Fibroblast of peridontal ligament (primary cell): Measurements from ENCODE around the gene TAAR5.
"Not testable (repeated sequence)": the region's sequence is repeated elsewhere in the genome, so short reads cannot be mapped to it uniquely, and the experiment has no call there.

ENCODE experiments used
- DNase-seq: peaks from one replicate; pipeline ENCODE4 v3.0.0-alpha.2; 2010; ENCODE audit errors: extremely low read depth

The TAAR5 gene

GRCh38 chr6:132570221-132570777 lies 19.2 kb downstream of the TAAR5 start, which contains the start of gene TAAR6:
Gene TAAR6, plus strand, starts transcription at chr6:132570322. Its CDS starts 0 bp downstream, at chr6:132570322.
- DNase-seq = no peak

GRCh38 chr6:132569170-132569569 lies 20.4 kb downstream of the TAAR5 start:
- DNase-seq = no peak

DNA sequence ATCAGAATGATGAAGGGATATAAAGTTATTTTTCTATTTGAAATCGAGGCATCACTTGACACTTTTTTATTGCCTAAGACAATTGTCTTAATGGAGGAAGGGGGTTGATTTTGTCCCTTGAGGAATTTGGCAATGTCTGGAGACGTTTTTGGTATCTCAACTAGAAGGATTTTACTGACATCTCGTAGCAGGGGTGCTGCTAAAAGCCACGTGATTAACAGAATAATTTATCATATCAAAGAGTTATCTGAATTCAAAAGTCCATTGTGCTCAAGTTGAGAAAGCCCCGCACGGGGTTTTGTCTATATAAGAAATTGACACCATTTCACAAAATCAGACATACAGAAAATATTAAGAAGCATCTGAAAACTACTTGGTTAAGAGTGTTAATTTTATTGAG lies 20.9 kb downstream of the TAAR5 start:
- no peak for DNase-seq

- DNase-seq = no peak
Measured at GRCh38 chr6:132567566-132567965, 22.0 kb downstream of the TAAR5 start.

GRCh38 chr6:132566404-132566803 lies 23.1 kb downstream of the TAAR5 start:
- no peak for DNase-seq

DNA sequence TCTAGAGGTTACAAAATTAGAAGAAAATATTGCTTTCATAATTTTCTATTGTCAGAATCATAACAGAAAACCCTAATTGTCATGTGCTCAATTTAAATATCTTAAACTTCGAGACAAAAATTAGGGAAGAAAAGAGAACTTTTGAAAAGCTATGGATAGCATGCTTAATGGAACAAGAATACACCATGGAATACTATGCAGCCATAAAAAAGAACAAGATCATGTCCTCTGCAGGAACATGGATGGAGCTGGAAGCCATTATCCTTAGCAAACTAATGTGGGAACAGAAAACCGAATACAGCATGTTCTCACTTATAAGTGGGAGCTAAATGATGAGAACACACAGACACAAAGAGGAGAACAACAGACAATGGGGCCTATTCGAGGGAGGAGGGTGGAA lies 29.5 kb downstream of the TAAR5 start:
- DNase-seq = not testable (repeated sequence)

DNA sequence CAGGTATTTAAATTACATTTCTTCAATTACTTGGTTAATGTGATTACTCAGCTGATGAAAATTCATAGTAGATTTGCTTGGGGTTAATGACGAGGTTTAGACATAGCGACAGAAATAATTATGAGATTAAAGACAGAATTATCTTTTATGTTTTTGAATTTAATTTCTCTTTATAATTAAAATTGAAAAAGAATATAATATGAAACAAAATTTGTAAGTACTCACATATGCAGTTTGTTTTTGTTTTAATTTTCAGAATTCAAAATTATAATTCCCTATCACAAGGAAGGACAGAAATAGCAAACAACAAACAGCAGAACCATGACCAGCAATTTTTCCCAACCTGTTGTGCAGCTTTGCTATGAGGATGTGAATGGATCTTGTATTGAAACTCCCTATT lies 37.2 kb downstream of the TAAR5 start, which contains the start of gene TAAR8:
Gene TAAR8, plus strand, starts transcription at position 301 of the 400 bp plus-strand sequence. Its CDS starts 21 bp downstream, at position 322.
- no peak for DNase-seq

- no peak for DNase-seq
Measured at GRCh38 chr6:132551214-132551613, 38.3 kb downstream of the TAAR5 start.

- DNase-seq = no peak
Measured at GRCh38 chr6:132548746-132549463, 40.6 kb downstream of the TAAR5 start.

- DNase-seq = no peak
Measured at GRCh38 chr6:132544826-132545225, 44.7 kb downstream of the TAAR5 start.
